ENCODE data around the gene MAGEB17.
"Not testable (repeated sequence)": the region's sequence is repeated elsewhere in the genome, so short reads cannot be mapped to it uniquely, and the experiment has no call there.

Gene MAGEB17

GRCh38 chrX:16167181-16167580, at the start of gene MAGEB17:
MAGEB17 (plus strand) TSS chrX:16167481; CDS start chrX:16170383, 2,902 bp downstream.
- in situ Hi-C loops (cut with HindIII; ENCODE audit: low pct_ligation_motif_present, low pct_unique_long_range_greater_than_20kb, low sequenced_read_pairs) = no loop called here
- no peak for DNase-seq

- in situ Hi-C loops (cut with HindIII; ENCODE audit: low pct_ligation_motif_present, low pct_unique_long_range_greater_than_20kb, low sequenced_read_pairs) = no loop called here
- DNase-seq = no peak
Measured at GRCh38 chrX:16119353-16120220, 47.7 kb upstream of the MAGEB17 start.

GRCh38 chrX:16120431-16120830, 46.9 kb upstream of the MAGEB17 start:
- in situ Hi-C loops (cut with HindIII; ENCODE audit: low pct_ligation_motif_present, low pct_unique_long_range_greater_than_20kb, low sequenced_read_pairs) = no loop called here
- DNase-seq = no peak

GRCh38 chrX:16123222-16123786, 44.0 kb upstream of the MAGEB17 start, which contains the start of gene GRPR:
GRPR (plus strand) TSS chrX:16123565; CDS start chrX:16123954, 389 bp downstream.
- peak; percentile 79 for DNase-seq
- in situ Hi-C loops (cut with HindIII; ENCODE audit: low pct_ligation_motif_present, low pct_unique_long_range_greater_than_20kb, low sequenced_read_pairs) = no loop called here

- in situ Hi-C loops (cut with HindIII; ENCODE audit: low pct_ligation_motif_present, low pct_unique_long_range_greater_than_20kb, low sequenced_read_pairs) = no loop called here
Measured at GRCh38 chrX:16124201-16124600, 43.1 kb upstream of the MAGEB17 start.

GRCh38 chrX:16125520-16126149, 41.6 kb upstream of the MAGEB17 start:
- in situ Hi-C loops (cut with HindIII; ENCODE audit: low pct_ligation_motif_present, low pct_unique_long_range_greater_than_20kb, low sequenced_read_pairs) = no loop called here

More at GRCh38 chrX:16124201-16124600, 43.1 kb upstream of the MAGEB17 start:
- no peak for DNase-seq

GRCh38 chrX:16130707-16131106, 36.6 kb upstream of the MAGEB17 start:
- no peak for DNase-seq
- in situ Hi-C loops (cut with HindIII; ENCODE audit: low pct_ligation_motif_present, low pct_unique_long_range_greater_than_20kb, low sequenced_read_pairs) = no loop called here

More at GRCh38 chrX:16125520-16126149, 41.6 kb upstream of the MAGEB17 start:
- no peak for DNase-seq

GRCh38 chrX:16134936-16135335, 32.3 kb upstream of the MAGEB17 start:
- in situ Hi-C loops (cut with HindIII; ENCODE audit: low pct_ligation_motif_present, low pct_unique_long_range_greater_than_20kb, low sequenced_read_pairs) = no loop called here
- DNase-seq = no peak

- in situ Hi-C loops (cut with HindIII; ENCODE audit: low pct_ligation_motif_present, low pct_unique_long_range_greater_than_20kb, low sequenced_read_pairs) = no loop called here
- no peak for DNase-seq
Measured at GRCh38 chrX:16136080-16136479, 31.2 kb upstream of the MAGEB17 start.

GRCh38 chrX:16137416-16138107, 29.7 kb upstream of the MAGEB17 start:
- no peak for DNase-seq
- in situ Hi-C loops (cut with HindIII; ENCODE audit: low pct_ligation_motif_present, low pct_unique_long_range_greater_than_20kb, low sequenced_read_pairs) = no loop called here

- DNase-seq = no peak
- in situ Hi-C loops (cut with HindIII; ENCODE audit: low pct_ligation_motif_present, low pct_unique_long_range_greater_than_20kb, low sequenced_read_pairs) = no loop called here
Measured at GRCh38 chrX:16138108-16138427, 29.2 kb upstream of the MAGEB17 start.

GRCh38 chrX:16140448-16140847, 26.8 kb upstream of the MAGEB17 start:
- DNase-seq = no peak
- in situ Hi-C loops (cut with HindIII; ENCODE audit: low pct_ligation_motif_present, low pct_unique_long_range_greater_than_20kb, low sequenced_read_pairs) = no loop called here

- in situ Hi-C loops (cut with HindIII; ENCODE audit: low pct_ligation_motif_present, low pct_unique_long_range_greater_than_20kb, low sequenced_read_pairs) = no loop called here
- no peak for DNase-seq
Measured at GRCh38 chrX:16140983-16141382, 26.3 kb upstream of the MAGEB17 start.

GRCh38 chrX:16141422-16142245, 25.6 kb upstream of the MAGEB17 start:
- DNase-seq = no peak
- in situ Hi-C loops (cut with HindIII; ENCODE audit: low pct_ligation_motif_present, low pct_unique_long_range_greater_than_20kb, low sequenced_read_pairs) = no loop called here

GRCh38 chrX:16142246-16142558, 25.1 kb upstream of the MAGEB17 start:
- in situ Hi-C loops (cut with HindIII; ENCODE audit: low pct_ligation_motif_present, low pct_unique_long_range_greater_than_20kb, low sequenced_read_pairs) = no loop called here
- no peak for DNase-seq

GRCh38 chrX:16143968-16144367, 23.3 kb upstream of the MAGEB17 start:
- in situ Hi-C loops (cut with HindIII; ENCODE audit: low pct_ligation_motif_present, low pct_unique_long_range_greater_than_20kb, low sequenced_read_pairs) = no loop called here
- DNase-seq = no peak

GRCh38 chrX:16144420-16144819, 22.9 kb upstream of the MAGEB17 start:
- no peak for DNase-seq
- in situ Hi-C loops (cut with HindIII; ENCODE audit: low pct_ligation_motif_present, low pct_unique_long_range_greater_than_20kb, low sequenced_read_pairs) = no loop called here

- DNase-seq; in situ Hi-C loops (cut with HindIII; ENCODE audit: low pct_ligation_motif_present, low pct_unique_long_range_greater_than_20kb, low sequenced_read_pairs): not testable (repeated sequence)
Measured at GRCh38 chrX:16145093-16145492, 22.2 kb upstream of the MAGEB17 start.
